SU-DHL-6 (cell line): ENCODE measurements around the gene FHOD3.

Experiments
- H2AFZ ChIP-seq: fragments of 200-600 bp; sonication (generic); 2 replicates; pipeline ENCODE4 v1.6.1; 2014; ENCODE audit warnings: low read depth, mild to moderate bottlenecking, moderate library complexity, mixed read lengths, antibody characterized with exemption, low read length; ENCODE audit not compliant: severe bottlenecking
- H3F3A ChIP-seq: fragments of 200-600 bp; shearing (Covaris generic); 2 replicates; pipeline ENCODE4 v1.6.0; 2016; ENCODE audit warnings: antibody characterized with exemption, mild to moderate bottlenecking; ENCODE audit not compliant: insufficient read depth
- H3K27ac ChIP-seq: fragments of 200-600 bp; sonication (generic); 2 replicates; pipeline ENCODE4 v1.5.1; 2016; ENCODE audit warnings: low read depth, mild to moderate bottlenecking, low read length, moderate library complexity, mixed read lengths
- H3K27me3 ChIP-seq: fragments of 200-600 bp; sonication (generic), shearing (Covaris generic); 2 replicates; pipeline ENCODE4 v1.6.0; 2014; ENCODE audit warnings: mild to moderate bottlenecking, low read length
- H3K36me3 ChIP-seq: fragments of 200-600 bp; sonication (generic); 2 replicates; pipeline ENCODE4 v1.6.1; 2014; ENCODE audit warnings: mild to moderate bottlenecking, low read length, mixed read lengths
- H3K4me2 ChIP-seq: fragments of 300-600, 200-600 bp; shearing (Covaris generic), sonication (generic); 2 replicates; pipeline ENCODE4 v1.6.0; 2014; ENCODE audit warnings: low read length, low read depth, mild to moderate bottlenecking; ENCODE audit not compliant: poor library complexity, severe bottlenecking
- H3K4me3 ChIP-seq: fragments of 200-600 bp; sonication (generic); 2 replicates; pipeline ENCODE4 v1.5.1; 2014; ENCODE audit warnings: antibody characterized with exemption, low read length, mild to moderate bottlenecking, mixed read lengths; ENCODE audit not compliant: insufficient read depth, poor library complexity, severe bottlenecking
- H3K79me2 ChIP-seq: fragments of 200-600 bp; sonication (generic); 2 replicates; pipeline ENCODE4 v1.6.1; 2014; ENCODE audit warnings: mild to moderate bottlenecking, low read length, moderate library complexity; ENCODE audit not compliant: insufficient read depth
- H3K9ac ChIP-seq: fragments of 200-600 bp; sonication (generic); 2 replicates; pipeline ENCODE4 v1.7.0; 2014; ENCODE audit warnings: mild to moderate bottlenecking, low read length
- H3K9me2 ChIP-seq: fragments of 200-600 bp; sonication (generic); replicated peaks from 2 replicates; pipeline ENCODE4 v1.6.1; 2014; ENCODE audit warnings: low read length; ENCODE audit not compliant: insufficient read depth
- H3K9me3 ChIP-seq: fragments of 200-600 bp; sonication (generic); 2 replicates; pipeline ENCODE4 v1.6.1; 2014; ENCODE audit warnings: low read length, mixed read lengths; ENCODE audit not compliant: insufficient read depth
- H4K20me1 ChIP-seq: fragments of 200-600 bp; sonication (generic); 2 replicates; pipeline ENCODE4 v1.6.1; 2014; ENCODE audit warnings: low read depth, mild to moderate bottlenecking, antibody characterized with exemption, low read length, moderate library complexity, mixed read lengths
- CTCF ChIP-seq: fragments of 200-600 bp; sonication (generic); IDR thresholded peaks from one replicate; pipeline ENCODE4 v1.5.1; 2017; ENCODE audit warnings: antibody characterized with exemption, mild to moderate bottlenecking, low read length, moderate library complexity; ENCODE audit not compliant: insufficient read depth, poor library complexity, severe bottlenecking
- EZH2phosphoT487 ChIP-seq: fragments of 200-600 bp; sonication (generic), shearing (Covaris generic); conservative IDR thresholded peaks from 2 replicates; pipeline ENCODE4 v1.6.1; 2018; ENCODE audit warnings: mild to moderate bottlenecking, antibody characterized with exemption, low read length, moderate library complexity, mixed read lengths

FHOD3 gene

GRCh38 chr18:36436387-36436786 is 138.9 kb downstream of the FHOD3 start:
- H3K9ac ChIP-seq = no peak overlapping the region
- H3F3A ChIP-seq = no peaks in the 10 kb centered on the region
- H3K79me2 ChIP-seq = no peaks in the 10 kb centered on the region
- H3K36me3 ChIP-seq = no peaks in the 10 kb centered on the region
- H3K9me3 ChIP-seq = no peaks in the 10 kb centered on the region
- H4K20me1 ChIP-seq = no peaks in the 10 kb centered on the region
- H2AFZ ChIP-seq = no peak overlapping the region
- no peaks in the 10 kb centered on the region for H3K27me3 ChIP-seq
- no peaks in the 10 kb centered on the region for H3K9me2 ChIP-seq
- no peak for TF ChIP-seq CTCF
- no peak overlapping the region for H3K27ac ChIP-seq
- no peak overlapping the region for H3K4me2 ChIP-seq
- H3K4me3 ChIP-seq = no peak overlapping the region

- Histone ChIP-seq H3K9ac (no peak overlapping the region), H3K4me3 (no peak overlapping the region), H4K20me1 (no peaks in the 10 kb centered on the region), H3K36me3 (no peaks in the 10 kb centered on the region), H3K79me2 (no peaks in the 10 kb centered on the region), H3K4me2 (no peak overlapping the region), H3K9me3 (no peaks in the 10 kb centered on the region), H3K9me2 (no peaks in the 10 kb centered on the region), H3F3A (no peaks in the 10 kb centered on the region), H3K27me3 (no peaks in the 10 kb centered on the region), H3K27ac (no peak overlapping the region), H2AFZ (no peak overlapping the region)
- TF ChIP-seq CTCF (no peak), EZH2phosphoT487 (no peak)
These were observed 143.1 kb downstream of the FHOD3 start for GRCh38 chr18:36440614-36441013.

- no peak overlapping the region for H3K4me2 ChIP-seq
- H3K4me3 ChIP-seq = no peak overlapping the region
- H3K27ac ChIP-seq = no peak overlapping the region
- no peaks in the 10 kb centered on the region for H3K9me2 ChIP-seq
- no peaks in the 10 kb centered on the region for H3F3A ChIP-seq
- no peak overlapping the region for H3K9ac ChIP-seq
- H3K9me3 ChIP-seq = no peaks in the 10 kb centered on the region
- no peaks in the 10 kb centered on the region for H3K36me3 ChIP-seq
- H3K79me2 ChIP-seq = no peaks in the 10 kb centered on the region
- TF ChIP-seq CTCF (no peak), EZH2phosphoT487 (no peak)
- no peaks in the 10 kb centered on the region for H3K27me3 ChIP-seq
- H2AFZ ChIP-seq = no peak overlapping the region
- H4K20me1 ChIP-seq = no peaks in the 10 kb centered on the region
These were observed 144.1 kb downstream of the FHOD3 start for GRCh38 chr18:36441426-36442240.
